ENCODE data around the gene C10orf143.
"Not testable (repeated sequence)": the region's sequence is repeated elsewhere in the genome, so short reads cannot be mapped to it uniquely, and the experiment has no call there.

C10orf143 gene

GRCh38 chr10:130110246-130111112 is at the start of gene C10orf143:
Gene C10orf143, minus strand, starts transcription at chr10:130110830. Its CDS starts 58 bp downstream, at chr10:130110772.
- DNase-seq (ENCODE audit: low read depth) = peak; percentile 94

- no peak for DNase-seq (ENCODE audit: low read depth)
Observed at GRCh38 chr10:130159192-130159794, 48.7 kb upstream of the C10orf143 start.

- DNase-seq (ENCODE audit: low read depth) = no peak
Observed at GRCh38 chr10:130146042-130146441, 35.4 kb upstream of the C10orf143 start.

GRCh38 chr10:130141878-130142277 is 31.2 kb upstream of the C10orf143 start:
- DNase-seq (ENCODE audit: low read depth) = no peak

- DNase-seq (ENCODE audit: low read depth) = no peak
Observed at GRCh38 chr10:130141460-130141859, 30.8 kb upstream of the C10orf143 start.

GRCh38 chr10:130141038-130141437 is 30.4 kb upstream of the C10orf143 start:
- DNase-seq (ENCODE audit: low read depth) = no peak

GRCh38 chr10:130140425-130140824 is 29.8 kb upstream of the C10orf143 start:
- DNase-seq (ENCODE audit: low read depth) = no peak

GRCh38 chr10:130138479-130138866 is 27.8 kb upstream of the C10orf143 start:
- DNase-seq (ENCODE audit: low read depth) = peak; percentile 50

- no peak for DNase-seq (ENCODE audit: low read depth)
Observed at GRCh38 chr10:130137659-130138478, 27.2 kb upstream of the C10orf143 start.

GRCh38 chr10:130137090-130137448 is 26.4 kb upstream of the C10orf143 start:
- no peak for DNase-seq (ENCODE audit: low read depth)

- DNase-seq (ENCODE audit: low read depth) = peak; percentile 72
Observed at GRCh38 chr10:130136226-130137089, 25.8 kb upstream of the C10orf143 start, which contains the start of gene GLRX3. Gene GLRX3, plus strand, starts transcription at chr10:130136391. Its CDS starts 30 bp downstream, at chr10:130136421.

- DNase-seq (ENCODE audit: low read depth) = no peak
Observed at GRCh38 chr10:130135676-130136225, 25.1 kb upstream of the C10orf143 start.

GRCh38 chr10:130128922-130129321 is 18.3 kb upstream of the C10orf143 start:
- no peak for DNase-seq (ENCODE audit: low read depth)

GRCh38 chr10:130128062-130128781 is 17.6 kb upstream of the C10orf143 start:
- no peak for DNase-seq (ENCODE audit: low read depth)

- no peak for DNase-seq (ENCODE audit: low read depth)
Observed at GRCh38 chr10:130127364-130128061, 16.9 kb upstream of the C10orf143 start.

- no peak for DNase-seq (ENCODE audit: low read depth)
Observed at GRCh38 chr10:130121486-130122079, 11.0 kb upstream of the C10orf143 start.

- DNase-seq (ENCODE audit: low read depth) = not testable (repeated sequence)
Observed at GRCh38 chr10:130117535-130117934, 6.9 kb upstream of the C10orf143 start.

GRCh38 chr10:130116942-130117341 is 6.3 kb upstream of the C10orf143 start:
- not testable (repeated sequence) for DNase-seq (ENCODE audit: low read depth)

- DNase-seq (ENCODE audit: low read depth) = no peak
Observed at GRCh38 chr10:130112821-130113220, 2.2 kb upstream of the C10orf143 start.

GRCh38 chr10:130111852-130112180 is 1.2 kb upstream of the C10orf143 start:
- no peak for DNase-seq (ENCODE audit: low read depth)

Data from stromal cell of bone marrow (primary cell).